HL-60 (cell line): ENCODE results near the gene DAB2.

Source experiments
- CTCF ChIP-seq: IDR thresholded peaks from one replicate; pipeline ENCODE4 v1.5.1; 2011; ENCODE audit warnings: low read length, control low read depth, inconsistent platforms; ENCODE audit not compliant: insufficient read depth
- GABPA ChIP-seq: IDR thresholded peaks from 2 replicates; pipeline ENCODE4 v1.6.1; 2012; ENCODE audit warnings: low read depth
- POLR2AphosphoS5 ChIP-seq: IDR thresholded peaks from 2 replicates; pipeline ENCODE4 v1.6.1; 2012; ENCODE audit warnings: low read depth
- REST ChIP-seq: IDR thresholded peaks from 2 replicates; pipeline ENCODE4 v1.6.1; 2012; ENCODE audit warnings: low read depth; ENCODE audit not compliant: insufficient replicate concordance
- SPI1 ChIP-seq: IDR thresholded peaks from 2 replicates; pipeline ENCODE4 v1.6.1; 2012; ENCODE audit warnings: low read depth, mild to moderate bottlenecking, borderline replicate concordance

GRCh38 chr5:39340506-39340905, 84.3 kb downstream of the DAB2 start:
- TF ChIP-seq GABPA (no peak), CTCF (no peak), POLR2AphosphoS5 (no peak), REST (no peak), SPI1 (no peak)
